Measurements from ENCODE around the gene CLK2.
"Not testable (repeated sequence)": the region's sequence is repeated elsewhere in the genome, so short reads cannot be mapped to it uniquely, and the experiment has no call there.

CLK2 gene

DNA sequence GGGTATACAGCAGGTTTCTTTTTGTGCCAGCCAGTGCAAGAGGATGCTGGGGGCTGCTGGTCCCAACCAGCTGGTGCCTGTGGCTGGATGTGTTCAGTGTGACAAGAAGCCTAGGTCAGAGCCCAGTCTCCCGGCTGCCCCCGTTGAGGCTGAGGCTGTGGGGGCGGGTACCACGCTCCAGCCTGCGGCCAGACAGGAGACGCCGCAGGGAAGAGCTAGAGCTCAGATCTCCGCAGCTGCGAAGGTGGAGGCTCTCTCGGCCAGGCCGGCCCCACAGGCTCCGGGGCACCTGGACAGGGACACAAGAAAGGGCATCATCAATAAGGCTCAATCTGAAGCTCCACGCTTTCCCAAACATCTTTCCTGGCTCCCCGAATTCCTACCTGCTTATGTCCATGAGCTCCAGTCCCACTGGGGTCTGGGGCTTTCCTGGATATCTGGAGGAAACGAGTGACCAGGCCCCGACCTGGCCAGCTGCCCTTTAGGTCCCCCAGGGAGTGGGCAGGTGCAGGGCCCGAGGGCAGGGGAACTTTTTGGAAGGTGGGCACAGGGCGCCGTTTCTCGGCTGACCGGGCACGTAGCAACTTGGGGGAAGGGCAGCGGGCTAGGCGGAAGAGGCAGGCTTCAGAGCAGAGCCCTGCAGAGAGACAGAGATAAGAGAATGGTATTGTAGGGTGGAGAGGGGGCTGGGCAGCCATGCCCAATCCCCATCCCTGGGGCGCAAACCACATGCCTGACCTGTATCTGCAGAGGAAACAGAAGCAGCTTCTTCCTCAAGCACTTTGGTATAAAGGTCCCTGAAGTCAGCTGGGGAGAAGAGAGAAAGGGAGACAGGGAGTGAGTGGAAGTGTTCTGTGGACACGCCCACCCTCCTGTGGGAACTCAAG, 25.4 kb downstream of the CLK2 start:
- no peak for FAIRE-seq

DNA sequence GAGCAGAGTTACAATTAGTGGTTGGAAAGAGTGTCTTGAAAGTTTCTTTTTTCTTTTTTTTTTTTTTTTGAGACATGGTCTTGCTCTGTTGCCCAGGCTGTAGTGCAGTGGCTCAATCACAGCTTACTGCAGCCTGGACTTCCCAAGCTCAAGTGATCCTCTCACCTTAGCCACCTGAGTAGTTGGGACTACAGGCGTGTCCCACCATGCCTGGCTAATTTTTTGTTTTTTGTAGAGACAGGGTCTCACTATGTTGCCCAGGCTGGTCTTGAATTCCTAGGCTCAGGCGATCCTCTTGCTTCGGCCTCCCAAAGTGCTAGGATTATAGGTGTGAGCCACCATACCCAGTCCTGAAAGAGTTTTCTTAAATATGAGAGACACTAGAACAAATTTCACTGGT, 26.5 kb downstream of the CLK2 start:
- not testable (repeated sequence) for FAIRE-seq; DNase-seq (ENCODE audit: extremely low spot score, insufficient read length, low read depth)

More for the DNA sequence above, 25.4 kb downstream of the CLK2 start:
- no peak for DNase-seq (ENCODE audit: extremely low spot score, insufficient read length, low read depth)

DNA sequence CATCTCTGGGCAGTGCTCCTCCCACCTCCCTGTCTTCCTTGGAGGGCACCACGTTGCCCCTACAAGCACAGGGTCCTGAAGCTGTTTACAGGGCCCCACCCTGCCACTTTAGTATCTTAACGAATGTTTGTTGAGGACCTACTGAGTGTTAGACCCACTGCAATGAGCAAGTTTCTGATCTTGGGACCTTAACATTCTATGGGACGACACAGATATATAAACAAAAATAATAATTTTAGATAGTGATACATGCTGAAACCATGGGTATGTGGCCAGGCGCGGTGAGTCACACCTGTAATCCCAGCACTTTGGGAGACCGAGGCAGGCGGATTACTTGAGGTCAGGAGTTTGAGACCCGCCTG, 28.2 kb downstream of the CLK2 start:
- FAIRE-seq (no peak), DNase-seq (ENCODE audit: extremely low spot score, insufficient read length, low read depth) (no peak)

DNA sequence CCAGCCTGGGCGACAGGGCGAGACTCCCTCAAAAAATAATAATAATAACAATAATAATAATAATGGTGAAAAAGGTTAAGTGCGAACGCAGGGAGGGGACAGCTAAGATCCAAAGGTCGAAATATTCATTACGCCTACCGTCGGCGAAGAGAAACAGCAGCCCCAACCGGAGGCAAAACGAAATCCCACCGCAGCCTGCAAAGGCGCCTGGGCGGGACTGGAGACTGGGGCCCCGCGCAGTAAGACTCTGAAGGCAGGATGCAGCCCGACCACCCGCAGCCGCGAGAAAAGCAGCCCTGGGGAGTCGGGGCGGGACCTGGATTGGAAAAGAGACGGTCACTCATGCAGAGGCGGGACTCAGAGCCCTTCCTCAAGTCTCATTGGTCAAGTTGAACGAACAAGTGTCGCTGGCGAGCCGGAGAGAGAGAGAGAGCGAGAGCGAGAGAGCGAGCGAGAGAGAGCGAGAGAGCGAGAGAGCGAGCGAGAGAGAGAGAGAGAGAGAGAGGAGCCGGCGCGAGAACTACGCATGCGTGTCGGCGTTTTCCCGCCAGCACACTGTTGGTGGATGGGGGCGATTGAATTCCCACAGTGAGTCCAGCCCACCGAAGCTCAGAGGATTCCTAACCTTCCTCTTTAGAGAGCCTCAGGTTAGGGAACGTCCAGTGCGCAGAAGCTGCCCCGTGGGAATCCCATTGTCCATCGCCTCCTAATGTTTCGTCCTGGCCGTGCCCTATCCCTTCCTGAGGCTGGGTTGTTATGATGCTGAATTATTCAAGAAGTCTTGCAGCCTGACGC, 28.7 kb downstream of the CLK2 start:
- DNase-seq (ENCODE audit: extremely low spot score, insufficient read length, low read depth) (peak; percentile 95), FAIRE-seq (peak; percentile 94)

DNA sequence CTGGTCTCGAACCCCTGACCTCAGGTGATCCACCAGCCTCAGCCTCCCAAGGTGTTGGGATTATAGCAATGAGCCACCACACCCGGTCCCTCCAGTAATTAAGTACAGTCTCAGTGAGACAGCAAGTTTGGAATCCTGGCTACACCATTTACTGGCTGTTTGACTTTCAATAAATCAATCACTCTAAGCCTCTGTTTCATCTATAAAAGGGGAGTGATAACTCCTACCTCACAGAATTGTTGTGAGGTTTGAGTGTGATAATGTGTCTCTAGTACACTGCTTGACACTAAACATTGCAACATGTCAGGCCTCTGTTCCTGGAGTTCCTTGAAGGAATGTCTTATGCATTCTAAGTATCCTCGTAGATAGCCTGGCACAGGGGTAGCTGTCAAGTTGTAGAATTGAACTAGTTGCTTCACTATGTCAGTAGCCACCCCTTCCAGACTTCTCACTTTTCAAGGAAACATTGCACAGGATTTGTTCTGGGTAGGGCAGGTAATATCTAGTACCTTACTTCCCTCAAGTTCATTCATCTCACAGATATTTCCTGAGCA, 30.4 kb downstream of the CLK2 start:
- FAIRE-seq (no peak), DNase-seq (ENCODE audit: extremely low spot score, insufficient read length, low read depth) (no peak)

DNA sequence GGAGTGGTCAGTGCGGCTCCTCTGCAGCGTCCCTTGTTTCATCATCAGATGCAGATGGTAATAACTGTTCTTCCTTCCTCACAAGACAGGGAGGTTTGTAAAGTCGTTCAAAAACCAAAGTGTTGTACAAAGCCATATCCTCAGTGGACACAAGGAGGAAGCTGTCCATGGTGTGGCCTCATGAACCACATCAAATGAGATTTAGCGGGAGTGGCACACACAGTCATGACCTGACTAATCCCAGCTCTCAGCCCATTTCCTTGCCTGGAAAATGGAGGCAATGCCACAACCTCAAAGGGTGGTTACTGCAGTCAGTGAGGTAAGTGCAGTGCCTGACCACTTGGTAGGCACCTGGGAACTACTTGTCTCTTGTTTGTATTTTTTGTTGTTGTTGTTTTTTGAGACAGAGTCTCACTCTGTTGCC, 31.5 kb downstream of the CLK2 start:
- no peak for FAIRE-seq
- DNase-seq (ENCODE audit: extremely low spot score, insufficient read length, low read depth) = no peak

DNA sequence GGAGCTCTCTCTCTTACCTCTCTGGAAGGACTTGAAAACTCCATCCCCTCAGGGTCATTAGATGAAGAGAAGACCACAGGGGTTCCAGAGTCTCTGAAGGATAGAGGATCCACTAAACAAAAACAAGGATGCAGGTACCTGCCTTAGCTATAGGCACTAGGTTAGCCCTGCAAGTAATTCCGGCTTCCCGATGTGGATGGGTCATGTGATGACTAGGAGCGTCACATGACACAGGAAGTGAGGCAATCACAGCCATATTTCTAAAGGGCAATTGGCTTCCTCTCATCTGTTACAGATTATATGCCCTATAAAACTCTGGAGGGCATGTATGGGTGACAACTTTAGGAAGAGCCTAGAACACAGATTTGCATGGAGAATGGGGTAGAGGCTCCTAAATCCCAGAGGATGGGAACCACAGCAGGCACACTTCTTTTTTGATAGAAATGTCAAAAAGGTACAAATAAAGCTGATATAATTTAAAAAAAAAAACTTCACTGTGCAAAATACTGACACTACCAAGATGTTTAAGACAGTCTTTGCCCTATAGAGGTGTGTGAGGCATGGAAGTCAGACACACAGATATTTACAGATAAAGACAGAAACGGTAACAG, 32.1 kb downstream of the CLK2 start:
- FAIRE-seq (peak; percentile 47), DNase-seq (ENCODE audit: extremely low spot score, insufficient read length, low read depth) (no peak)

DNA sequence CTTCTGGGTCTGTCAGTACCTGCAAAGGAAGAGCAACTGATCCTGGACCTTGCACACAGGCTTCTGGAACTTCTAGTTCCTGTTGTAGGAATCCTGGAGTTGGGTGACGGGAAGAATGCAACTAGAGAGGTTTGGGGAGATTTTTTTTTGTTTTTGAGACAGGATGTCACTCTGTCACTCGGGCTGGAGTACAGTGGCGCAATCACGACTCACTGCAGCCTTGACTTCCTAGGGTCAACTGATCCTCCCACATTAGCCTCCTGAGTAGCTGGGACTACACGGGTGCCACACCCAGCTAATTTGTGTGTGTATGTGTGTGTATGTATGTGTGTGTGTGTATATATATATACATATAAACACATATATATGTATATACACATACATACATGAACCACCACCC, 36.9 kb downstream of the CLK2 start:
- FAIRE-seq (no peak), DNase-seq (ENCODE audit: extremely low spot score, insufficient read length, low read depth) (no peak)

DNA sequence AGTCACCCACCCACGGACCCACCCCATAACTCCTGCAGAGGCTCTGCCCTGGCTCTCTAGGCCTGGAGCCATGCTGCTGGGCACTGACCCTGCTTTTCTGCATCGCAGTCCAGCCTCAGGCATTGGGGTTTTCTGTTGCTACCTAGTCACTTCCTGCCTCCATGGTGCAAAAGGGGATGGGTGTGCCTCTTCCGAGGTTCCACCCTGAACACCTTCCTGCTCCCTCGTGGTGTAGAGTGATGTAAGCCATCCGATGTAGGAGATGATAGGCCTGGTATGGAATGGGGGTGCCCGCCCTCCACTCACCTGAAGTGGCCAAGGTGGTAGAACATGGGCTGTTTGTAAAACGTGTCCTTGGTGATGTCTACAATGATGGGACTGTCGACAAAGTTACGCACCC, 37.9 kb downstream of the CLK2 start:
- DNase-seq (ENCODE audit: extremely low spot score, insufficient read length, low read depth); FAIRE-seq: not testable (repeated sequence)

DNA sequence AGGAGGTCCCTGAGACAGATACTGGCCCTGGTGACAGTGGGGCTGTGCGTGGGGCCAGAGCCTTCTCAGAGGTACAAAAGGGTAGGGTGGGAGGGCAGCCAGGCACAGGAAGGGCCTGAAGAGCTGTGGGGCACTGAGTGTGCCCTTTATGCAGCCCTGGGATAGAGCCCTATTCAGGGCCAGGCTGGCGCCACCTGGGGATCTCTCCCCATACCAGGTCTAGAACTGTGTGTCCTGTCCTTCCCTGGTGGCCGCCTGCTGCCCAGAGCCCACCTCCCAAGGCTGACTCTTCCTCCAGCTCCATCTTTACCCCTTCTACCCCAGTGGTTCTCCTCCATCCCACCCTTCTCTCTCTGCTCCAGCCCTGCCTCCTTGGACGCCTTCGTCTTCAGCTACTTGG, 39.8 kb downstream of the CLK2 start:
- not testable (repeated sequence) for FAIRE-seq; DNase-seq (ENCODE audit: extremely low spot score, insufficient read length, low read depth)

DNA sequence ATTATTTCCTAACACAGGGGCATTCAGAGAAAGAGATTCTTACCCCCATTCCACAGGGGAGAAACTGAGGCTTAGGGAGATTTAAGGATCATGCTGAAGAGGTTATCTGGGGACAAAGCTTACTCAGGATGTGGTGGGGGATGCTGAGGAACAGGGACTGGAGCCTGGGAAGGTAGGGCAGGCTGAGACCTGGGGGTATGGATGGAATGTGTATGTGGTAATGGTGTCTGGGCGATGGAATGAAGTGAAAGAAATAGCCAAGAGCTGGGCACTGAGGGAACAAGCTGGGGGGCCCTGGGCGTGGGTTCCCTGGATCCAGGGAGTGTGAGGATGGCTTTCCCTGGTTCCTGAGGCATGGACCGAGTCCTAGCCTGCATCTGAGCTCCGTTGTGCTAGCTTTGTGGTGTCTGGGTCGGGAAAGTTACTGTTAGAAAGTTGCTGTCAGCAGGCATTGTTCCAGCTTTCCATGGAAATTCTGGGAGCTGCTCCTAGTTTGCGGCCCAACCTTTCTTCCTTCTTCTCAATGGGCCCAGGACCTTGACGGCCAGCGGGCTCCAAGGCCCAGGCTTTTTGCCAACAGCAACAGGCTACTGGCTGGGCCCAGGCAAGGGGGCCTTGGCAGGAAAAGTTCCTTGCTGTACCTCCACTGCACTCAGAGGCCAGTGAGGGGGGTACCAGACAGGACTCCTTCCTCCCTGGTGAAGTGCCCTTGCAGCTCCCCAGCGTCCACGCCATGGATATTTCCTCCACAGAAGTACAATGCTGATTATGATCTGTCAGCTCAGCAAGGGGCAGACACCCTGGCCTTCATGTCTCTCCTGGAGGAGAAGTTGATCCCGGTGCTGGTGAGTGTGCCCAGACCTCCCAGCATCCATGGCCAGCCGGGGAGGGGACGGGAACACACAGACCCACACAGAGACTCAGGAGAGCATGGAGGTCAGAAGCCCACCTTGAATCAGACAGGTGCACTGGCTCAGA, 41.0 kb downstream of the CLK2 start:
- DNase-seq (ENCODE audit: extremely low spot score, insufficient read length, low read depth); FAIRE-seq: not testable (repeated sequence)

DNA sequence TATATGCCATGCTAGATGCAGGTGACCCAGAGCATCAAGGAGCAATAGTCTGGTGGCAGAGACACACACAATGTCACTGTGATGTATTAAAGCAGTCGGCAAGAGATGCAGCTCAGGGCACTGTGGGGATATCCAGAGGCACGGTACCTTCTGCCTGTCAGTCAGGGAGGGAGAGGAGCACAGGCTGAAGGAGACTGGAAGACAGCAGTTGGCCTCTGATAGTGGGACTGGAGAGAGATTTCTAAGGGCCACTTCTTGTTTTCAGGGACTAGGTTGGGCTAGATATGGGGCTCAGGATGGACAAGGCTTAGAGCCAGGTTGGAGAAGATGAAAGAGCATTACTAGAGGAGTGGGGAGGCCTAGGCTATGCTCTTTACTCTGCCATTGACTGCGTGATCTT, 42.0 kb downstream of the CLK2 start:
- not testable (repeated sequence) for FAIRE-seq

DNA sequence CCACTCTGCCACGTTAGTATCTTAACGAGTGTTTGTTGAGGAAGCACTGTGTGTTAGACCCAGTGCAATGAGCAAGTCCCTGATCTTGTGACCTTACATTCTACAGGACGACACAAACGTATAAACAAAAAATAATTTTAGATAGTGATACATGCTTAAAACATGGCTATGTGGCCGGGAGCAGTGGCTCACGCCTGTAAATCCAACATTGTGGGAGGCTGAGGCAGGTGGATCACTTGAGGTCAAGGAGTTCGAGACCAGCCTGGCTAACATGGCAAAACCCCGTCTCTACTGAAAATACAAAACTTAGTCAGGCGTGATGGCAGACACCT, 45.2 kb downstream of the CLK2 start:
- FAIRE-seq (no peak), DNase-seq (ENCODE audit: extremely low spot score, insufficient read length, low read depth) (no peak)

More for the DNA sequence above, 42.0 kb downstream of the CLK2 start:
- not testable (repeated sequence) for DNase-seq (ENCODE audit: extremely low spot score, insufficient read length, low read depth)

DNA sequence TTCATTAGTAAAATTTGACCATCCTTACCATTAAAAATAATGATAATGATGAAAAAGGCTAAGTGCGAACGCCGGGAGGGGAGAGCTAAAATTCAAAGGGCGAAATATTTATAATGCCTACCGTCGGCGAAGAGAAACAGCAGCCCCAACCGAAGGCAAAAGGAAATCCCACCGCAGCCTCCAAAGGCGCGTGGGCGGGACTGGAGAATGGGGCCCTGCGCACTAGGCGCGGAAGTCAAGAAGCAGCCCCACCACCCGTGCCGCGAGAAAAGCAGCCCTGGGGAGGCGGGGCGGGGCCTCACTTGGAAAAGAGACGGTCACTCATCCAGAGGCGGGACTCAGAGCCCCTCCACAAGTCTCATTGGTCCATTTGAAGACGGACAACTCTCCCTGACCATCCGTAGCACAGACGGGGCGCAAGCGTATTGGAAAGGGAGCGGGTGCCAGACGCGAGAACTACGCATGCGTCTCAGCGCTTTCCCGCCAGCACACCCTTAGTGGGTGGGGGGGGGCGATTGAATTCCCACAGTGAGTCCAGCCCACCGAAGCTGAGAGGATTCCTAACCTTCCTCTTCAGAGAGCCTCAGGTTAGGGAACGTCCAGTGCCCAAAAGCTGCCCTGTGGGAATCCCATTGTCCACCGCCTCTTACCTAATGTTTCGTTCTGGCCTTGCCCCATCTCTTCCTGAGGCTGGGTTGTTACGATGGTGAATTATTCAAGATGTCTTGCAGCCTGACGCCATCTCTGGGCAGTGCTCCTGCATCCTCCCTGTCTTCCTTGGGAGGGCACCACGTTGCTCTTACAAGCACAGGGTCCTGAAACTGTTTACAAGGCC, 45.8 kb downstream of the CLK2 start:
- DNase-seq (ENCODE audit: extremely low spot score, insufficient read length, low read depth) (peak; percentile 99), FAIRE-seq (peak; percentile 96)

DNA sequence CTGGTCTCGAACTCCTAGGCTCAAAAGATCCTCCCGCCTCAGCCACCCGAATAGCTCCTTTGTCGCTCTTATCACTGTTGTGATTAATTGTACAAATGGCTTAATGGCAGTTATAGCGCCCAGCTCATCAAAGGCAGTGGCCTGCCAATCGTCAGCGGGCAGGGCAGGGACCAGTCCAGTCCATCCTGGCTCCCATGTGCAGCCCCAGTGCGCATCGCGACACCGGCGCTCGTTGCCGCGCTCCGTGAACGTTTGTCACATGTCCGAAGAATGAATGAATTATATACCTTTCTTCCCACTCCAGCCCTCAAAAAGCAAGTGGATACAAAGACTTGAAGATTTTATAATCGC, 46.4 kb downstream of the CLK2 start:
- FAIRE-seq = no peak
- no peak for DNase-seq (ENCODE audit: extremely low spot score, insufficient read length, low read depth)

DNA sequence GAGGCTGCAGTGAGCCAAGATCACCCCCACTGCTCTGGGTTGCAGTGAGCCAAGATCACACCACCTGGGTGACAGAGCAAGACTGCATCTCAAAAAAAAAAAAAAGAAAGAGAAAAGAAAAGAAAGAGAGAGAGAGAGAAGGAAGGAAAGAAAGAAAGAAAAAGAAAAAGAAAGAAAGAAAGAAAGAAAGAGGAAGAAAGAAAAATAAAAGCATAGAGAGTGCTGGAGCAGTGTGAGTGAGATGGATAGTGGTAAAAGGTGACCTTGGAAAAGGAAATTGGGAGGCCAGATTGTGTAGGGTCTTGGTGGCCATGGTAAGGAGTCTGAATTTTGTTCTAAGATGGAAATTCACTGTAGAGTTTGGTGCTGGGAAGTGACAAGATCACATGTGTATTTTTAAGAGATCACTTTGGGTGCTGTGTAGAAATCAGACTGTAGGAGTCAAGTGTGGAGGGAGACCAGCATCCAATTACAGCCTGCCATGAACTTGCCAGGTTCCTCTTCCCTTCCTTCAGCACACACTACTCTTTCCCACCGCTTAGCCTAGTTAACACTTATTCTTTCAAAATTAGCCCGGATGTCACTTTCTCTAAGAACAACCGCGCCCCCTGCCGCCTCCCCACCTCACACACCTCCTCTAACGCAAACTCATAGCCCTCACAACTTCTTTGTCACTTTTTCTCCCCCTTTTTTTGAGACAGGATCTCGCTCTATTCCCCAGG, 47.0 kb downstream of the CLK2 start:
- no peak for DNase-seq (ENCODE audit: extremely low spot score, insufficient read length, low read depth)
- peak; percentile 78 for FAIRE-seq

DNA sequence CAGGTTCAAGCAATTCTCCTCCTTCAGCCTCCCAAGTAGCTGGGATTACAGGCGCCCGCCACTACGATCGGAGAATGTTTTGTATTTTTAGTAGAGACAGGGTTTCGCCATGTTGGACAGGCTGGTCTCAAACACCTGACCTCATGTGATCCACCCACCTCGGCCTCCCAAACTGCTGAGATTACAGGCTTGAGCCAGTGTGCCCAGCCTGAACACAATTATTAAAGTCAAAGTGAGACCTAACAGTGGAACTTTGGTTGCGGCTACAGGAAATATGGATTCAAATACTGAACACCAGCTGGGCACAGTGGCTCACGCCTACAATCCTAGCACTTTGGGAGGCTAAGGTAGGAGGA, 47.9 kb downstream of the CLK2 start:
- DNase-seq (ENCODE audit: extremely low spot score, insufficient read length, low read depth); FAIRE-seq: not testable (repeated sequence)

DNA sequence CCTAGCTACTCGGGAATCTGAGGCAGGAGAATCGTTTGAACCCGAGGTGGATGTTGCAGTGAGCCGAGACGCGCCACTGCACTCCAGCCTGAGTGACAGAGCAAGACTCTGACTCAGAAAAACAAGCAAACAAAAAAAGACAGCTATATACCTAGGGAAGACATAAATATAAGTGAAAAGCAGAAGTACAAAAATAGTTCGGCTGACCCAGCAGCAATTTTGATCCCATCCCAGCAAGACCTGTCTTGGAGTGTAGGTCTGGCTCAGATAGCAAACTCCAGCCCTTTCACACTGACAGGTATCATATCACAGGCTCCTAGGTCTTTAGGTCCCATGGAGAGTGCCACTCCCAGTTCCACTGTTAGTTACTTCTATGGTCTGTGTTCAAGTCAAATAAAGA, 50.3 kb downstream of the CLK2 start:
- DNase-seq (ENCODE audit: extremely low spot score, insufficient read length, low read depth) = no peak
- no peak for FAIRE-seq

Measured in GM18507 (cell line).